Mucosa of stomach (tissue), 1 donor: Measurements from ENCODE around the gene FNDC3B.
"Not testable (repeated sequence)": the region's sequence is repeated elsewhere in the genome, so short reads cannot be mapped to it uniquely, and the experiment has no call there.

Experiments used
- H3K27me3 ChIP-seq: one replicate; pipeline ENCODE4 v1.7.0; 2013; ENCODE audit warnings: mild to moderate bottlenecking, low read length; ENCODE audit not compliant: control insufficient read depth, insufficient read depth
- H3K36me3 ChIP-seq: one replicate; pipeline ENCODE4 v1.7.0; 2013; ENCODE audit warnings: low read length; ENCODE audit not compliant: control insufficient read depth, insufficient read depth
- H3K4me1 ChIP-seq: one replicate; pipeline ENCODE4 v1.7.0; 2013; ENCODE audit warnings: mild to moderate bottlenecking, low read length; ENCODE audit not compliant: control insufficient read depth, insufficient read depth
- H3K4me3 ChIP-seq: one replicate; pipeline ENCODE4 v1.7.0; 2013; ENCODE audit warnings: low read length
- H3K9ac ChIP-seq: one replicate; pipeline ENCODE4 v1.7.0; 2013; ENCODE audit warnings: mild to moderate bottlenecking, low read length, moderate library complexity
- H3K9me3 ChIP-seq: one replicate; pipeline ENCODE4 v1.7.0; 2013; ENCODE audit warnings: mild to moderate bottlenecking, low read length, moderate library complexity; ENCODE audit not compliant: control insufficient read depth
- donor health status: Pancreatic carcinoma.

FNDC3B gene

GRCh38 chr3:172235698-172236097 is 196.3 kb downstream of the FNDC3B start:
- no peaks in the 10 kb centered on the region for H3K36me3 ChIP-seq
- H3K9me3 ChIP-seq: no peaks in the 10 kb centered on the region
- no peaks in the 10 kb centered on the region for H3K4me1 ChIP-seq
- no peaks in the 10 kb centered on the region for H3K27me3 ChIP-seq
- H3K9ac ChIP-seq: no peak overlapping the region
- no peak overlapping the region for H3K4me3 ChIP-seq

- H3K27me3 ChIP-seq: no peaks in the 10 kb centered on the region
- H3K36me3 ChIP-seq: no peaks in the 10 kb centered on the region
- no peak overlapping the region for H3K9ac ChIP-seq
- no peaks in the 10 kb centered on the region for H3K9me3 ChIP-seq
- H3K4me3 ChIP-seq: no peak overlapping the region
- no peaks in the 10 kb centered on the region for H3K4me1 ChIP-seq
Measured at GRCh38 chr3:172236771-172237742, 197.7 kb downstream of the FNDC3B start.

GRCh38 chr3:172238188-172238587 is 198.8 kb downstream of the FNDC3B start:
- Histone ChIP-seq H3K27me3 (no peaks in the 10 kb centered on the region), H3K4me1 (no peaks in the 10 kb centered on the region), H3K9me3 (no peaks in the 10 kb centered on the region), H3K4me3 (no peak overlapping the region), H3K36me3 (no peaks in the 10 kb centered on the region), H3K9ac (no peak overlapping the region)

GRCh38 chr3:172239218-172239790 is 199.9 kb downstream of the FNDC3B start:
- Histone ChIP-seq H3K9me3 (no peaks in the 10 kb centered on the region), H3K36me3 (no peaks in the 10 kb centered on the region), H3K9ac (no peak overlapping the region), H3K4me1 (no peaks in the 10 kb centered on the region), H3K27me3 (no peaks in the 10 kb centered on the region), H3K4me3 (no peak overlapping the region)

GRCh38 chr3:172241405-172241804 is 202.0 kb downstream of the FNDC3B start:
- H3K9ac ChIP-seq: no peak overlapping the region
- no peaks in the 10 kb centered on the region for H3K27me3 ChIP-seq
- H3K36me3 ChIP-seq: no peaks in the 10 kb centered on the region
- peaks cover 4% of the 10 kb centered on the region for H3K4me1 ChIP-seq
- H3K9me3 ChIP-seq: no peaks in the 10 kb centered on the region
- no peak overlapping the region for H3K4me3 ChIP-seq

GRCh38 chr3:172242471-172242870 is 203.1 kb downstream of the FNDC3B start:
- H3K9me3 ChIP-seq, H3K4me1 ChIP-seq, H3K4me3 ChIP-seq, H3K9ac ChIP-seq, H3K27me3 ChIP-seq, H3K36me3 ChIP-seq: not testable (repeated sequence)

- not testable (repeated sequence) for H3K4me1 ChIP-seq, H3K27me3 ChIP-seq, H3K4me3 ChIP-seq, H3K9me3 ChIP-seq, H3K9ac ChIP-seq, H3K36me3 ChIP-seq
Measured at GRCh38 chr3:172243376-172243775, 204.0 kb downstream of the FNDC3B start.

- Histone ChIP-seq H3K36me3 (no peaks in the 10 kb centered on the region), H3K27me3 (no peaks in the 10 kb centered on the region), H3K9me3 (no peaks in the 10 kb centered on the region), H3K4me3 (no peak overlapping the region), H3K4me1 (peaks cover 5% of the 10 kb centered on the region), H3K9ac (no peak overlapping the region)
Measured at GRCh38 chr3:172244011-172244410, 204.6 kb downstream of the FNDC3B start.

- Histone ChIP-seq H3K9me3 (no peaks in the 10 kb centered on the region), H3K36me3 (no peaks in the 10 kb centered on the region), H3K4me1 (peaks cover 5% of the 10 kb centered on the region), H3K9ac (no peak overlapping the region), H3K4me3 (no peak overlapping the region), H3K27me3 (no peaks in the 10 kb centered on the region)
Measured at GRCh38 chr3:172245241-172245640, 205.9 kb downstream of the FNDC3B start.

GRCh38 chr3:172246107-172246844 is 206.9 kb downstream of the FNDC3B start:
- no peaks in the 10 kb centered on the region for H3K9me3 ChIP-seq
- H3K9ac ChIP-seq: no peak overlapping the region
- H3K36me3 ChIP-seq: no peaks in the 10 kb centered on the region
- H3K4me3 ChIP-seq: no peak overlapping the region
- H3K4me1 ChIP-seq: peaks cover 5% of the 10 kb centered on the region
- H3K27me3 ChIP-seq: no peaks in the 10 kb centered on the region

GRCh38 chr3:172247525-172248274 is 208.3 kb downstream of the FNDC3B start:
- peaks cover 5% of the 10 kb centered on the region for H3K4me1 ChIP-seq
- no peaks in the 10 kb centered on the region for H3K36me3 ChIP-seq
- H3K27me3 ChIP-seq: no peaks in the 10 kb centered on the region
- H3K9me3 ChIP-seq: no peaks in the 10 kb centered on the region
- H3K4me3 ChIP-seq: no peak overlapping the region
- no peak overlapping the region for H3K9ac ChIP-seq
